ENCODE data around the gene TSPAN7.
A peak's percentile ranks its signal among the peaks of the same experiment; 100 is the strongest.

TSPAN7 gene

DNA sequence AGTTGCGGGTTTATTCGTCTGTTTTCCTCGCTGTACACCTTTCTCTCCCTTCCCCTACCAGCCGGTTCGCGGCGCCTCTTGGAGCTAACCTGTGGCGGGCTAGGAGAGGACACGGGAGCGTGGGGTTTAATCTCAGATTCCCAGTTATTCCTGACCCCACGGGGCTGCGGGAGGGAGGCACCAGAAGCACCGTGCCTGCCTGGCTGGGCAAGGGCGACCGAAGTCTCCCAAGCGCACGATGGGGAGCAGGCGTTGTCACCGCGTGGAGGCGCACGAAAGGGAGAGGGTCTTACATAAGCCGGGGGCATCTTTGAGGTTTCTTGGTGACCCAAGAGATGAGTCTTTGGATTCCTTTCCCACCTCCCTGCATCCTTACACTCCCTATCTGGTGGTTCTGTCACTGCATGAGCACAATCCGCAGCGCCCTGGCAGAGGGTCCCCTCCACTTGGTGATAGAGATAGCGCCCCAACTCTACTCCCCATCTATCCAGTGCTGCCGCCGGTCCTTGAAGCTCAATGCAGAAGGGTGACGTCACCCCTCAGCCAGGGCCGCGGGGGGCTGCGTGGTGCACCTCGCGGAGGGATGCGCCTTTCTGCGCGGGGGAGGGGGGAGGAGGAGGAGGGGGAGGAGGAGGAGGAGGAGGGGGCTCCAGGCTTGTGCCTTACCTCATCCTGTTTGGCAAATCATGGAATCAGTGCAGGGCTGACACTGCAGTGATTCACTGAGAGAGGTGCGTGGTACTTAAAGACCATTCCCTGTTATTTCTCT, 793 bp downstream of the TSPAN7 start:
- ChIA-PET POLR2A (ENCODE audit: low non-redundant PET) (no interaction called here), CTCF (no interaction called here)
- DNase-seq (ENCODE audit: low spot score) = no peak
- H3K27ac ChIP-seq = no peak overlapping the region
- no peak for TF ChIP-seq CTCF (conservative IDR thresholded peaks at IDR 0.05; ENCODE audit: low read depth)

DNA sequence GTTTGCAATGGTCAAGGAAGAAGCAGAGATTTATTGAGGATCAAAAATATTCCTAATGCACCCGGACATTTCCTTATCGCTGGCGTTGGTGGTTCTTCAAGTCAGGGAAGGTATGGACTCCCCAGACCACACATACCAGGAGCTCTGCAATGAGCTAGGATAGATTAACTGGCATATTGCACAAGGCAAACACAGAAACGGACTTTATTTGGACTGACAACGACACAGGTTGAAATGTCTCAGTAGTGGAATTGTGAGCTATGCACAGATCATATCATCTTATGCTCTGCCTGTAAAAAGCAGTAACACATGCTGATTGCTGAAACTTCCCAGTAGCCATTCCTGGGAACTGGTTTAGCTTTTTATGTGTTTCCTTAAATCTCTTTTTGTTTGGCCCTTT, 1.7 kb downstream of the TSPAN7 start:
- no peak for TF ChIP-seq CTCF (conservative IDR thresholded peaks at IDR 0.05; ENCODE audit: low read depth)
- ChIA-PET POLR2A (ENCODE audit: low non-redundant PET) (no interaction called here), CTCF (no interaction called here)
- no peak for DNase-seq (ENCODE audit: low spot score)
- H3K27ac ChIP-seq = no peak overlapping the region

GRCh38 chrX:38570396-38570795, 9.1 kb downstream of the TSPAN7 start:
- ChIA-PET POLR2A (ENCODE audit: low non-redundant PET) (no interaction called here), CTCF (no interaction called here)
- H3K27ac ChIP-seq = no peak overlapping the region
- TF ChIP-seq CTCF (conservative IDR thresholded peaks at IDR 0.05; ENCODE audit: low read depth) = no peak
- DNase-seq (ENCODE audit: low spot score) = no peak

- ChIA-PET CTCF (no interaction called here), POLR2A (ENCODE audit: low non-redundant PET) (no interaction called here)
- TF ChIP-seq CTCF (conservative IDR thresholded peaks at IDR 0.05; ENCODE audit: low read depth) = no peak
- no peak overlapping the region for H3K27ac ChIP-seq
- peak; percentile 4 for DNase-seq (ENCODE audit: low spot score)
Observed at GRCh38 chrX:38571058-38571457, 9.7 kb downstream of the TSPAN7 start.

- DNase-seq (ENCODE audit: low spot score) = no peak
- CTCF ChIA-PET = no interaction called here
- POLR2A ChIA-PET (ENCODE audit: low non-redundant PET) = no interaction called here
- H3K27ac ChIP-seq = no peak overlapping the region
- TF ChIP-seq CTCF (conservative IDR thresholded peaks at IDR 0.05; ENCODE audit: low read depth) = no peak
Observed at GRCh38 chrX:38574858-38575257, 13.5 kb downstream of the TSPAN7 start.

DNA sequence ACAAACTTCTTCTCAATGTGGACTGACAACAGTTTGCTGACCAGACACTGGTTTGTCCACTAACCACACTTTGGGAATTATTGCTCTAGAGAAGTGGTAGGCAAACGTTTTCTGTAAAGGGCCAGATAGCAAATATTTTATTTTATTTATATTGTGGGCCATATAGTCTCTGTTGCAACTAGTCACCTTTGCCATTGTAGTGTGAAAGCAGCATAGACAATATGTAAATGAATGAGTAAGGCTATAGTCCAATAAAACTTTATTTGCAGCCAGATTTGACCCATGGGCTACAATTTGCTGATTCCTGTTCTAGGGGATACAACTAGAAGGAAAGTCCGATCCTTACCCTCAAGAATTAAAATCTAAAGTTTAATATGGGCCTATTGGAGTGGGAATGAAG, 14.5 kb downstream of the TSPAN7 start:
- no peak for DNase-seq (ENCODE audit: low spot score)
- no peak for TF ChIP-seq CTCF (conservative IDR thresholded peaks at IDR 0.05; ENCODE audit: low read depth)
- POLR2A ChIA-PET (ENCODE audit: low non-redundant PET) = no interaction called here
- no peak overlapping the region for H3K27ac ChIP-seq
- CTCF ChIA-PET = no interaction called here
